ENCODE results near the gene IFNG-AS1.

Gene IFNG-AS1

GRCh38 chr12:67989184-67989920 lies at the start of gene IFNG-AS1:
IFNG-AS1 (plus strand) TSS chr12:67989447.
- DNase-seq (ENCODE audit: low read depth in 2 of 2), result no peak

GRCh38 chr12:67939611-67940010 lies 49.6 kb upstream of the IFNG-AS1 start:
- no peak for DNase-seq (ENCODE audit: low read depth in 2 of 2)

- DNase-seq (ENCODE audit: low read depth in 2 of 2), result no peak
Observed at GRCh38 chr12:67940780-67941243, 48.4 kb upstream of the IFNG-AS1 start.

GRCh38 chr12:67942724-67943123 lies 46.5 kb upstream of the IFNG-AS1 start:
- DNase-seq (ENCODE audit: low read depth in 2 of 2), result no peak

DNA sequence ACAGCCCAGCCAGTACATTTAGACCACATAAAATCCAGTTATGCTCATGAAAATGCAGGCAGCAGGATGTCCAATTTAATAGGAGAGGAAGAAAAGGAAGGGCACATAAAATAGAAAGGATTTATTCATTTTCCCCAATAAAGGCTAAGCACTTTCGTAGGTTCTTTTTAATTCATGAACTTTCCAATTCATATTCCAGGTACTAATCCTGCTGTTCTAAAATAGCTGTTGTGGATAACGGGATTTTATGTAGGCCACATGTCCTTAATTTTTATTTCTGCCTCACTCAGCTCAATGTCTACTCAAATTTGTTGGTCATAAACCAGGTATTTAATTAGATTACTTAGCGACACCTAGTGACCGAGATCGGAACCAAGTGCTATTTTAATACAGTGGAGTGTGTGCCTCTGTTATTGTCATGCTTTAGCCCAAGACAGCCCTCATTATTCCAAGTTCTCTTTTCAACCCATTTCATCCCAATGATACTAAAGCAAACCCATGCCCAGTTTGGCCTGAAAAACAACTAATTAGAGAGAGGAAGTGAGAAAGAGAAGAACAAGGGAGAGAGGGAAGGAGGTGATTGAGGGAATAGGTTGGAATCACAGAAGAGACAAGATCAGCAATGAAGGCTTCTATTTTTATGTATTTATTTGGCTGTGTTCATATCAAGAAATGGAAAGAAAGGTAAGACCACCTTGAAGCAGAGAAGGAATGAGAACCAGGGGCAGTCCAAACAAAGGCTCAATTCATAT lies 45.9 kb upstream of the IFNG-AS1 start:
- peak; percentile 60 to 63 for DNase-seq (ENCODE audit: low read depth in 2 of 2)

GRCh38 chr12:67944093-67944492 lies 45.2 kb upstream of the IFNG-AS1 start:
- DNase-seq (ENCODE audit: low read depth in 2 of 2), result no peak

DNA sequence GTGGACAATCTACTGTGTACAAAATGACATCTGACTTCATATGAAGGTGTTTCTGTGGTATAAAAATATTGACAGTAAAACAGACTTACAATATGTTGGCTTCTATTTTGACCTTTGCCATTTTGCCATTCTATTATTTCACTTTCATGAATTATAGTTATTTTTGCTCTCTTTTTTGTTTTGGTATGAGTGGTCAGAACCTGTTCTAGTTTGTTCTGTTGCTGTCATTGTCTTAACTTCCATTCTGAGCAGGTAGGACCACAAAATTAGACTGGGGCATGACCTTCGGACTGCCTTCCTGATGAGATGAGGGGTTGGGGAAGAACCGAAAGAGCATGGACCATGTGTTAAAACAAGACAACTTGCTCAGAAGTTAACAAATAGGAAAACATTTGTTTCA lies 36.5 kb upstream of the IFNG-AS1 start:
- no peak for DNase-seq (ENCODE audit: low read depth in 2 of 2)

- DNase-seq (ENCODE audit: low read depth in 2 of 2), result no peak
Observed at GRCh38 chr12:67957383-67957782, 31.9 kb upstream of the IFNG-AS1 start.

GRCh38 chr12:67958187-67958586 lies 31.1 kb upstream of the IFNG-AS1 start:
- DNase-seq (ENCODE audit: low read depth in 2 of 2), result no peak

- no peak for DNase-seq (ENCODE audit: low read depth in 2 of 2)
Observed at GRCh38 chr12:67964456-67964855, 24.8 kb upstream of the IFNG-AS1 start.

- DNase-seq (ENCODE audit: low read depth in 2 of 2), result no peak
Observed at GRCh38 chr12:67966560-67966959, 22.7 kb upstream of the IFNG-AS1 start.

- DNase-seq (ENCODE audit: low read depth in 2 of 2), result no peak
Observed at GRCh38 chr12:67968321-67968720, 20.9 kb upstream of the IFNG-AS1 start.

DNA sequence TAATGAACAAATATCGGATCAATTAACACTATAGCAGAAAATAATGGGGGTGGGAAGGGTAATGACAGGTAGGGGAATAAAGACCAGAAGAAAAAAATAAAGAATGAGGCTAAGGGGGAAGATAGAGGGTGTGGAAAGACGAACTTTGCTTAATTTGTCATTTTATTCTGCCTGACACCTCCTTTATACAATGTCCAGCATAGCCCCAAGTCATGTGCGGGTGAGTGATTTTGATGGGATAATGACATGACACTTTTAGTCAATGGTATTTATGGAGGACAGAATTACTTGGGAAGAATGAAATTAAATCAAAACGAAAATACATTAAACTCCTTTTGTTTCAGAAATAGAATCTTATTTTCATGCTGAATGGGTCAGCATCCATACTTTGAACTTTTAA lies 20.5 kb upstream of the IFNG-AS1 start:
- DNase-seq (ENCODE audit: low read depth in 2 of 2), result no peak

DNA sequence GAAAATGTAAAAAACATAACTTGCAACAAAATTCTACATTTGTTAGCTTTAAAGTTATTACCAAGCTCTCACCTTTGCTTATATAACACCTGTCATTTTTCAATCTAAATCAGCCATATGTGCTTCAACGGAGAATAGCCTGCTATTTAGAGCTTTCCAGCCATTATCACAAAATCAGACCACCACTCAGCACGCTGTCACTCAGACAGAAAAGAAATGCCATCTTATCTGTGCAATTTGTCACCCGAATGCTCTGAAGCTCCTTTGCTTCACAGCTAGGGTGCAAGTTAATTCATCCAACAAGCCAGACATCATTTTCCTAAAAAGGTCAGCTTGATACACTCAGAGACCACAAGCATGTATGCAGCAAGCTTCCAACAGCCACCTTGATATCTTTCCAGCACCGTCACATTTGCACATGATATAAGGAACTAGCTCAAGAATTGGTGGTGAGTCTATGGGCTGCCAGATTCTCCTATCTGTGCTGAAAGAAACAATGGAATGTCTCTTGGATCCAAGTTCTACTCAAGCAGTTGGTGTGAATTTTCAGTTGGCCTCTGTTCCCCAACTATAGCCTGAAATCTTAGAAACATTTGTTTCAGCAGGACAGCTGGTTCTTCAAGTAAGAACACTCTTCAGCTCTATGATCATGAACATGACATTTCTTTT lies 20.0 kb upstream of the IFNG-AS1 start:
- peak in 1 of 2 experiments; percentile 5 for DNase-seq (ENCODE audit: low read depth in 2 of 2)

- DNase-seq (ENCODE audit: low read depth in 2 of 2), result no peak
Observed at GRCh38 chr12:67977668-67978067, 11.6 kb upstream of the IFNG-AS1 start.

- DNase-seq (ENCODE audit: low read depth in 2 of 2), result peak in 1 of 2 experiments; percentile 22
Observed at GRCh38 chr12:67980391-67980790, 8.9 kb upstream of the IFNG-AS1 start.

- DNase-seq (ENCODE audit: low read depth in 2 of 2), result peak; percentile 68 to 70
Observed at GRCh38 chr12:67981287-67982162, 7.7 kb upstream of the IFNG-AS1 start.

DNA sequence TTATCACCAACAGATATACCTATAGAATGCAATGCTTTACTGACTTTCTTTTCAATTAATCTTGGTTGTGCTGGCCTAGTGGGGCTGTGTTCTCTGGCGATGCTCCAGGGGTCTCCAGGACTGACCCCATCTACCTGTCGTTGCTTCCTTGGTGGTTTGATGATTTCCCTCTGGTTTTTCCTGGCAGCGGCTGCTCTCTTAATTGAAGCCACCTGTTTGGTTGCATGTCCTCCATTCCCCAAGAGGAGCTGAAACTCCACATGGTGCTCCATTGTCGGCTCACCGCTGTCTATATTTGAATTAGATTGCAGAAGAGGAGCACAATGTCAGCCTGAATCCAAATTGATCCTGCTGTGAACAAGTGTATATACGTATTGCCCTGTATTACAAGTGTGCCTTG lies 7.1 kb upstream of the IFNG-AS1 start:
- peak; percentile 52 to 56 for DNase-seq (ENCODE audit: low read depth in 2 of 2)

DNA sequence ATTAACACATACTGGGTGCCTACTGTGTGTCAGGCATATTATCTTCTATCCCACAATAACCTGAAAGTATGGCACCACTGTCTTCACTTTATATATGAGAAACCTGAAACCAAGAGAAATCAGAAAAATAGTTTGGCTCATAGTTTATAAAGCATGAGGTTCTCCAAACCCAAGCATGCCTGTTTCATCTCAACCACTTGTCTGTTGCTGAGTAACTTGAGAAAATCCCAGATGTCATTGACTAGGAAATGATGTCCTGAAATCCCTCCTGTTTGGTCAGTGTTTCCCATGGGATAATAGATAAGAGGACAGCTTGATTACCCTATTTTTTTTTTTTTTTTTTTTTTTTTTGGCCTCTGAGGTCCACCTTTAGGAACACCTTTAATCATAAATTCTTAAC lies 2.6 kb upstream of the IFNG-AS1 start:
- DNase-seq (ENCODE audit: low read depth in 2 of 2), result no peak

DNA sequence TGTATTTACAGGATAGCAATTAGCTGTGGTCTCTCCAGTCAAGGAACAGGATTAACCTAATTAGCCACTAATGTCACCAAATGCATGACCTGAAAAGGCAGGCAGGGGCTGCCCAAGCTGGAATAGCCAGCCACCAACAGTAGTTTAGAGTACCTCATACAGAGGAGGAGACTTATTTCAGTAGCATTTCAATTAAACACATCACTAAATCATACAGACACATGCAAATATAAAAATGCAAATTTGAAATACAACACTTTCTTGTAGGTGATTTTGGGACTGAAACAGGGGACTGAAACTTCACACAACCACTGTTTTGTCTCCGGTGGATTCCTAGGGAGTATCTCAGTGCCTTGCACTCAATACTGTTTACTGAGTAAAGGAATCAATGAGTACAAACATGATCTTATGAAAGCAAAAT lies 636 bp upstream of the IFNG-AS1 start:
- no peak for DNase-seq (ENCODE audit: low read depth in 2 of 2)

DNA sequence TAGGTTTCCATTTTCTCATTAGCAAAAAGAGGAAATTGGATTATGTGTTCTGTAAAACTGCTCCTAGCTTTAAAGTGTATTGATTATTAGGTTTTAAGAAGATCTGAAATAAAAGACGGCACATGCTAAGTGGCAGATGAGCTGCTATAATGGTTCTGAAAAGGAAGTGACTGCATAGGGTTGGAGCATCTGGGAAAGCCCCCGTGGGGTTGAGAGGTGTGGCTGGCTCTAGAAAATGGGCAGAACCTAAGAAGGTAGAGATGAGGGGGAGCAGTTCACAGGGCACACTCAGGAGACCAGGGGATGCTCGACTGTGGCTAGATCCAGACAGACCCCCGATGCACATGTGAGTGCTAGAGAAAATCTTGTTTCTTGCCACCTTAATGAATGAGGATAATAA lies 1.9 kb downstream of the IFNG-AS1 start:
- no peak for DNase-seq (ENCODE audit: low read depth in 2 of 2)

- no peak for DNase-seq (ENCODE audit: low read depth in 2 of 2)
Observed at GRCh38 chr12:67993143-67993542, 3.9 kb downstream of the IFNG-AS1 start.

Data from fibroblast of skin of left quadriceps (primary cell).